Left lobe of liver (tissue), 2 donors: ENCODE measurements around the gene HBZ. TPM values are rescaled to one million over a fixed set of nuclear protein-coding genes. Genes with fewer than 3 reads are reported as not detected.
"Not testable (repeated sequence)": the region's sequence is repeated elsewhere in the genome, so short reads cannot be mapped to it uniquely, and the experiment has no call there.

ENCODE experiments used
- ATAC-seq: fragments of 200-7000 bp; cut with Tn5 transposase; one replicate; pipeline ENCODE4 v1.9.1; 2020; ENCODE audit warnings: mild to moderate bottlenecking, moderate library complexity
- DNase-seq: peaks from one replicate; pipeline ENCODE4 v3.0.0-alpha.2; 2020; ENCODE audit warnings: low spot score
- total RNA-seq: library from RNA; stranded (reverse); gene quantifications from one replicate; pipeline ENCODE4 v1.2.1, GENCODE V29; 2021
- donor health status: DM: no; HTN: no; CAD: no; lungs with moderate emphysema.
- donor health status: DM: no; HTN: yes; CAD: no.

Gene HBZ
- total RNA-seq, 1 donor from 2014 or later: 0.81 TPM

DNA sequence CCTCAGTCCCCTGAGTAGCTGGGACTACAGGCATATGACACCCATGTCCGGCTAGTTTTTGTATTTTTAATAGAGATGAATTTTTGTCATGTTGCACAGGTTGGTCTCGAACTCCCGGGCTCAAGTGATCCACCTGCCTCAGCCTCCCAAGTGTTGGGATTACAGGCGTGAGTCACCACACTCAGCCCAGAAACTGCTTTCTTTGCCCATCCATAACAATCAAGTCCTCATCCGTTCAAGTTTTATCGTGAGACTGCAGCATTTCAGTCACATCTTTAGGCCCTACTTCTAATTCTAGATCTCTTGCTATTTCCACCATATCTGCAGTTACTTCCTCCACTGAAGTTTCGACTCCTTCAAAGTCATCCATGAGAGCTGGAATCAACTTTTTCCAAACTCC is 20.3 kb upstream of the HBZ start:
- ATAC-seq (no peak), DNase-seq (no peak)

- no peak for ATAC-seq
- no peak for DNase-seq
These were observed 18.7 kb upstream of the HBZ start for GRCh38 chr16:133716-134115.

- peak; percentile 33 for ATAC-seq
- DNase-seq: peak; percentile 51
These were observed 14.4 kb upstream of the HBZ start for GRCh38 chr16:138049-138417.

DNA sequence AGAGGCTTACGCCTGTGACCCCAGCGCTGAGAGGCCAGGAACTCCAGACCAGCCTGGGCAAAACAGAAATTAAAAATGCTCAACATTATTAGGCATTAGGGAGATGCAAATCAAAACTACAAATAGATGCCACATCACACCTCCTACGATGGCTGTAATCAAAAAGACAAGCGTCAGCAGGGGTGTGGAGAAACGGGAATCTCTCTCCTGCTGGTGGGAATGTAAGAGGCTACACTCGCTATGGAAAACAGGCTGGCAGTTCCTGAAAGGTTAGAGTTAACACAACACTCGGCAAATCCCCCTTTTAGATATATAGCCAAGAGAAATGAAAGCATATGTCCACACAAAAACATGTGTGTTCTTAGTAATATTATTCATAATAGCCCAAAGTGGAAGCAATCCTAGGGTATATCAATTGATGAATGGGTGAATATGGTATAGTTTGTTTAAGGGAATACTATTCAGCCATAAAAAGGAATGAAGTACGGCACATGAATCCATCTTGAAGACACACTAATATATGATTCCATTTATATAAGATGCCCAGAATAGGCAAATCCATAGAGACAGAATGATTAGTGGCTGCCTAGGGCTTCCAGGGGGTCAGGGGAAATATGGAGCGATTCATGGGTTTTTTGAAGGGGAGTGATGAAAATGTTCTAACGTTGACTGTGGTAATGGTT is 12.1 kb upstream of the HBZ start:
- DNase-seq: no peak
- ATAC-seq: no peak

GRCh38 chr16:142405-142967 is 10.0 kb upstream of the HBZ start:
- ATAC-seq (no peak), DNase-seq (no peak)

GRCh38 chr16:143047-143446 is 9.4 kb upstream of the HBZ start:
- no peak for DNase-seq

DNA sequence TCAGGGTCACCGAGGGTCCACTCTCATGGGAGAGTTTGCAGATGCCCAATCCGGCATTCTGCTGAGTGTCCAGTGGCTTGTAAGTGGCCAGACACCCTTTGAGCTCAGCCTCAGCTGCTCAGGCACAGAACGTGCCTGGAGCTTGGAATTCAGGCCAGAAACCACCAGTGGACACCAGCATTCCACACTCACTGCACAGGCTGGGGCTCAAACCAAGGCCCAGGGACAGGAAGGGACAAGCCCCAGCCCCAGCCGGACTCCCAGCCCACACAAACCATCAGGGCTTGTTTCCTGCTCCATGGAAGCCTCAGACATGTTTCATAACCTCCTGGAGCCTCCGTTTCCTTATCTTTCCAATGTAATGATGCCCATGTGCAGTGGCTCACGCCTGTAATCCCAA is 9.0 kb upstream of the HBZ start:
- DNase-seq: no peak
- no peak for ATAC-seq

More at GRCh38 chr16:143047-143446, 9.4 kb upstream of the HBZ start:
- ATAC-seq: no peak

DNA sequence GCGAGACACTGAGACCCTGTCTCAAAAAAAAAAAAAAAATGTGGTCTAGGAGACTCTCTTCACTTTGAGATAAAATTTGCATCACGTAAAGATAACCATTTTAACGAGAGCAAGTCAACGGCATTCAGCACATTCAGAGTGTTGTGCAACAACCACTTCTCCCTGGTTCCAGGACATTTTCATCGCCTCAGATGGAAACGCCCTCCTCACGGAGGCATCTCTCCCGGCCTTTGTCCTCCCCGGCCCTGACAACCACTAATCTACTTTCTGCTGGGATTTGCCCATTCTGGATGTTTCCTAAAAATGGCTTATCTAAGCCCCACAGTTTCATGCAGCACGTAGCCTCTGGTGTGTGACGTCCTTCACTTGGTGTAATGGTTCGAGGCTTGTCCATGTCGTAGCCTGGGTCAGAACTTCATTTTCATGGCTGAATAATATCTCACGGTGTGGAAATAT is 7.6 kb upstream of the HBZ start:
- DNase-seq: no peak

DNA sequence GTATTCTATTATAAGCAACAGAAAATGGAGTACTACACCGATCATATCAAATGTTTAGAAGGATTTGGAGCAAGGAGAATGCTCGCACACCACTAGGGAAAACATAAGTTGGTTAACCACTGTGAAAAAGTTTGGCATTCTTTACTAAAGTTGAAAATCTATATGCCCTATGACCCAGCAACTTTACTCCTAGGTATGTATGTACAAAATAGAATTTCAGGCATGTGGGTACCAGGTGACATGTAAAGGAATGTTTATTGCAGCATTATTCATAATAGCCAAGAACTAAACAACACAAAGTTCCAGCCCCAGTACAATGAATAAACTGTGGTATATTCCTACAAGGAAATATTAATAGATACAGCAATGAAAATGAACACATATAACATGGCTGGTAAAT is 5.8 kb upstream of the HBZ start:
- DNase-seq (no peak), ATAC-seq (no peak)

More for the DNA sequence above, 7.6 kb upstream of the HBZ start:
- ATAC-seq: no peak

DNA sequence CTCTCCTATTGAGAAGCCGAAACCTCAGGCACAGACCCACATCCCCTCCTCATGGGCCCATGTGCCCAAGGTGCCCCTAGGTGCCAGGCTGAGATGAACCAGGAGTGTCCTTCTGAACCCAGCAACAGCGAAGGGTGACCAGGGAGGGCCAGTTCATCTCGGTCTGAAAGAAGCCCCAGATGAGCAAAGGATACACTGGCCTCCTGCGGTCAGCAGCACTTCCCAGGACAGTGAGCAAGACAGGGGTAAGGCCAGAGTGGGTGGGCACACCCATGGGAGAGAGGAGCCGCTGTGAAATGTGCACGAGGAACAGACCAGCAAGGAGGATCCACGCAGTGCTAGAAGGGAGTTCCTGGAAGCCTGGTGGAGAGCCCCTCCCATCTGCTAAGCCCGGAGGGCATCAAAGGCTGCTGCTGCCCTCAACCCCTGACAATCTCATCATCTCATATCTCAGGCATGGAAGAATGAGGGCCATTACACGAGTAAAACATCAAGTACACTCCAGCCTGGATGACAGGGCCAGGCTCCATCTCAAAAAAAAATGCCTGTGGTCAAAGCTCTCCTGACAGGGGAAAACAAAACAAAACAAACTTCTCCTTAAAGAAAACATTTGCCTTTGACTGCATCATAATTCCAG is 3.3 kb upstream of the HBZ start:
- no peak for DNase-seq
- no peak for ATAC-seq

DNA sequence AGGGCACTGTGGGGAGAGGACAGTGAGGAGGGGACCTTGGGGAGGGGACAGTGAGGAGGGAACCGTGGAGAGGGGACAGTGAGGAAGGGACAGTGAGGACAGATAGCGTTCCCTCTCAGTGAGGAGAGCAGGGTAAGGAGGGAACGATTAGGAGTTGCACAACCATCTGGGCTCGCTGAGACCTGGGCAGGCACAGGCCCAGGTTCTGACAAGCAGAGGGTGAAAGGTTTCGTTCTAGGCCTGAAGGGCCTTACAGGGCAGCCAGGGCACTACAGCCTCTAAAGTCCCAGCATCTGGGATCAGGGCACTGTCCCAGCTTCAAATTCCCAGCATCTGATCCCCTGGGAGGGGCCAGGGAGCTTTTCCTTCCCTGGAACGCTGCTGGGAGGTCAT is 681 bp downstream of the HBZ start:
- DNase-seq: not testable (repeated sequence)
- peak; percentile 95 for ATAC-seq

- not testable (repeated sequence) for DNase-seq
- peak; percentile 25 for ATAC-seq
These were observed 1.2 kb downstream of the HBZ start for GRCh38 chr16:153550-154216.

DNA sequence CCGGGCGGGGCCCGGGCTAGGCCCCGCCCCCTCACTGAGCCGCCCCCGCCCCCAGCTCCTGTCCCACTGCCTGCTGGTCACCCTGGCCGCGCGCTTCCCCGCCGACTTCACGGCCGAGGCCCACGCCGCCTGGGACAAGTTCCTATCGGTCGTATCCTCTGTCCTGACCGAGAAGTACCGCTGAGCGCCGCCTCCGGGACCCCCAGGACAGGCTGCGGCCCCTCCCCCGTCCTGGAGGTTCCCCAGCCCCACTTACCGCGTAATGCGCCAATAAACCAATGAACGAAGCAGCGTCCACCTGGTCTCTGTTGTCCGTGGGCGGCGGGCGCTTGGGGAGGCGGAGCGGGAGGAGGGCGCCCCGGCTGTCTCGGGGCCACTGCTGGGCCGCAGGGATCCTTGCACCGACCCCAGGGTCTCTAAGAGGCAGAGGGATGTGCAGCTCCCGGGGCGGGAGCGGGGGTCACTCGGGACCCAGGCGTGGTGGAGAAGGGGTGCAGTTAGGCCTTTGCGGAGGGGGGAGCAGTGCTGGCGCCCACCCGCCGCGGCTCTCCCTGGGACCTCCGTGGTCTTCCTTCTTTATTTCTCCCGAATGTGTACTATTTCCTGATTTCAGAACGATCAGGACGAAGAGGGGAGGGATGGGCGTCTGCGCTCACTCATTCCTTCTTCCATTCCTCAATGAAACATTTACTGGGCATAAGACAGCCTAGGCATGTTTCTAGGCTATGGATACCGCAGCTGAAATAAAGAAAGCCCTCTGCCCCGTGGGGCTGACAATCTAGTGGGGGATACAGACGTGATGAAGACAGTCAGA is 2.0 kb downstream of the HBZ start:
- no peak for ATAC-seq
- DNase-seq: no peak

DNA sequence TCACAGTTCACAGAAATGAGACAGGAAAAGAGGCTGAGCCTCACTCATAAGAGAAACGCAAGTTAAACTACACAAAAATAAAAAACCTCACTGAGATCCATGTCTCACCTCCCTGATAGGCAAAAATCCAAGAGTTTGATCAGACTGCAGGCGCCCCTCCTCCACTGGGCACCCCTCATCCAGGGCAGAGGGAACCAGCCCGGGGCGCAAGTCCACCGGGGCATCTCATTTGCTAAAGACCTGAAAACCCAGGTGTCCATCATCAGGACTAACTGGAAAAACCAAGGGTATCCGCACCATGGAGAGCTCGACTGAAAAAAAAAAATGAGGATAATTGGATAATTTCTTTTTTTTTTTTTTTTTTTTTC is 2.6 kb downstream of the HBZ start:
- no peak for DNase-seq

DNA sequence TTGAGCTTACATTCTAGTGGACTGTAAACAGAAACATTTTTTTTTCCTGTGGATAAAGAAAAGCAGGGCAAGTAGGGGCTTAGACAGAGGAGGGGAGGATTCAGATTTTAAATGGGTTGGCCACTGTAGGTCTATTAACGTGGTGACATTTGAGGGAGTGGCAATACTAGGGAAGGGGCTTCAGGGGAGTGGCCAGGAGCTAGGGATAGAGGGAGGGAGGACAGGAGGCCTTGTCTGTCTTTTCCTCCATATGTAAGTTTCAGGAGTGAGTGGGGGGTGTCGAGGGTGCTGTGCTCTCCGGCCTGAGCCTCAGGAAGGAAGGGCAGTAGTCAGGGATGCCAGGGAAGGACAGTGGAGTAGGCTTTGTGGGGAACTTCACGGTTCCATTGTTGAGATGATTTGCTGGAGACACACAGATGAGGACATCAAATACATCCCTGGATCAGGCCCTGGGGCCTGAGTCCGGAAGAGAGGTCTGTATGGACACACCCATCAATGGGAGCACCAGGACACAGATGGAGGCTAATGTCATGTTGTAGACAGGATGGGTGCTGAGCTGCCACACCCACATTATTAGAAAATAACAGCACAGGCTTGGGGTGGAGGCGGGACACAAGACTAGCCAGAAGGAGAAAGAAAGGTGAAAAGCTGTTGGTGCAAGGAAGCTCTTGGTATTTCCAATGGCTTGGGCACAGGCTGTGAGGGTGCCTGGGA is 6.8 kb downstream of the HBZ start:
- ATAC-seq (no peak), DNase-seq (no peak)

More for the DNA sequence above, 2.6 kb downstream of the HBZ start:
- ATAC-seq: no peak

GRCh38 chr16:160242-160641 is 7.8 kb downstream of the HBZ start:
- not testable (repeated sequence) for DNase-seq, ATAC-seq

DNA sequence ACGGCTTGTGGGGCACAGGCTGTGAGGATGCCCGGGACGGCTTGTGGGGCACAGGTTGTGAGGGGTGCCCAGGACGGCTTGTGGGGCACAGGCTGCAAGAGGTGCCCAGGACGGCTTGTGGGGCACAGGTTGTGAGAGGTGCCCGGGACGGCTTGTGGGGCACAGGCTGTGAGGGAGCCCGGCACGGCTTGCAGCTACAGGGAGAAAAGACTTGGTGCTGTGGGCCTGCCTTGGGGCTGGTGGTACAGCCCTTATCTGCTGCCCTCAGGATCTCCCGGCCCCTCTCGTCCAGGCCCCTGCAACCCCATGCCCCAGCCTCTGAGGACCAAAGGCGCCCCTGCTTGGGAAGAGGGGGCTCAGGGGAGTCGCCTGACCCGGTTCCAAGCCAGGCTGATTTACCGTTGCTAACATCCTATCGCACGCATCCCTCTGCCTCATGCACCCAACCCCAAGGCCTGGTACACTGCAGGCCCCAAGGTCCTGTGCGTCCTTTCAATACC is 8.3 kb downstream of the HBZ start:
- no peak for ATAC-seq
- no peak for DNase-seq

DNA sequence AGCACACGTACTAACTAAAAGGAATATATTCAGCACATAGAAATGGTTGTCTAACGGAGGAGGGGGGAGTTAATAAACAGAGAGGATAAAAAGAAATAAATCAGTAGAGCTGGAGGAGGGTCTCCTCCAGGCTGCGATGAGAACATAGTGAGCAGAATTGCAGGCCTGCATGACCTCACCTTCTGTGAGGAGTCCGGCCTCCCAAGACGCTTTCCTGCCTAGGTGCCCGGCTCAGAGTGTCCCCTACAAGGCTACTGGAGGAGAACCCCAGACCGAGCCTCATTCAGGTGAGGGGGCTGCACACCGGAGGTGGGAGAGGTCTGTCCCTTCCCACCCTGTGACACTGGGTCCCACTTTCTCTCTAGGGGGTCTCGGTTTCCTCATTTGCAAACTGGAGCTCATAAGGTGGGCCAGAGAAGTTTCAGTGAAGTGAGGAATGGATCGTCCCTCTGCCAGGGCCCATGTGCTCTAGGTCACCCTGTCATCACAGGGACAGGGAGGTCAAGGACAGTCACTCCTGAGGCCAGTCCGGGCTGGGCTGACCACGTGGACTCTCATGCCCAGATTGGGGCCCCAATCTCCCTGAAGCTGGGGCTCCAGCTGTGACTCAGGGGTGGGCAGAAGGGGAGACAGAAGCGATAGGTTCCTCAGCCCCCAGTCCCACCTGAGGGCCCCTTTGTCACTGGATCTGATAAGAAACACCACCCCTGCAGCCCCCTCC is 10.0 kb downstream of the HBZ start:
- no peak for ATAC-seq
- no peak for DNase-seq

DNA sequence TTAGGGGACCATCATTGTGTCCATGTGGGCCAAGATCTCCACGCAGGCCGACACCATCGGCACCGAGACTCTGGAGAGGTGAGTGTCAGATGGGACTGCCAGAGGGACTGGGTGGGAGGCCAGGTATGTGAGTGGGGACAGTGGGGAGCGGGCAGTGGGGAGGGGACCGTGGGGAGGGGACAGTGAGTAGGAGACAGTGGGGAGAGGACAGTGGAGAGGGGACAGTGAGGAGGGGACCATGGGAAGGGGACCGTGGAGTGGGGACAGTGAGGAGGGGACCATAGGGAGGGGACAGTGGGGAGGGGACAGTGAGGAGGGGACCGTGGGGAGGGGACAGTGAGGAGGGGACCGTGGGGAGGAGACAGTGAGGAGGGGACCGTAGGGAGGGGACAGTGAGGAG is 10.7 kb downstream of the HBZ start:
- DNase-seq, ATAC-seq: not testable (repeated sequence)
